WI38 (cell line): ENCODE measurements around the gene POLR3GL.

Experiments
- H3K4me3 ChIP-seq: 2 replicates; pipeline ENCODE4 v1.5.1; 2011; ENCODE audit warnings: low read depth, mild to moderate bottlenecking, control low read depth, low read length
- TF ChIP-seq, protein P1 (sequence below): IDR thresholded peaks from 2 replicates; pipeline ENCODE4 v1.5.1; 2012; ENCODE audit warnings: low read depth, mild to moderate bottlenecking, control low read depth, low read length

Gene POLR3GL

DNA sequence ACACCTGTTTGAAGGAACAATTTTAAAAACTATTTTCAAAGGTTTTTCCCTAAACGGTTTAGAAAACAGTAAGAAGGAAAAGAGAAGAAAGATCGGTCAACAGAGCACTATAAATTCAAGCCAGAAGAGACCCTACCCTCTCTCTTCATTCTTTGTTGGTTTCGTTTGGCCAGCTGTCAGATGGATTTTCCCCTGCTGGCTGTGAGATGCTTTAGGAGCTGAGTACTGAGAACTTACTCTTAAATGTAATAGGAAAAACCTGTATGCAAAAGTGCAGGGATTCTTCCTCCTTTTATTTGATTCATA is 33.2 kb downstream of the POLR3GL start:
- no peak overlapping the region for H3K4me3 ChIP-seq
- TF ChIP-seq, protein P1, sequence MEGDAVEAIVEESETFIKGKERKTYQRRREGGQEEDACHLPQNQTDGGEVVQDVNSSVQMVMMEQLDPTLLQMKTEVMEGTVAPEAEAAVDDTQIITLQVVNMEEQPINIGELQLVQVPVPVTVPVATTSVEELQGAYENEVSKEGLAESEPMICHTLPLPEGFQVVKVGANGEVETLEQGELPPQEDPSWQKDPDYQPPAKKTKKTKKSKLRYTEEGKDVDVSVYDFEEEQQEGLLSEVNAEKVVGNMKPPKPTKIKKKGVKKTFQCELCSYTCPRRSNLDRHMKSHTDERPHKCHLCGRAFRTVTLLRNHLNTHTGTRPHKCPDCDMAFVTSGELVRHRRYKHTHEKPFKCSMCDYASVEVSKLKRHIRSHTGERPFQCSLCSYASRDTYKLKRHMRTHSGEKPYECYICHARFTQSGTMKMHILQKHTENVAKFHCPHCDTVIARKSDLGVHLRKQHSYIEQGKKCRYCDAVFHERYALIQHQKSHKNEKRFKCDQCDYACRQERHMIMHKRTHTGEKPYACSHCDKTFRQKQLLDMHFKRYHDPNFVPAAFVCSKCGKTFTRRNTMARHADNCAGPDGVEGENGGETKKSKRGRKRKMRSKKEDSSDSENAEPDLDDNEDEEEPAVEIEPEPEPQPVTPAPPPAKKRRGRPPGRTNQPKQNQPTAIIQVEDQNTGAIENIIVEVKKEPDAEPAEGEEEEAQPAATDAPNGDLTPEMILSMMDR = no peak

DNA sequence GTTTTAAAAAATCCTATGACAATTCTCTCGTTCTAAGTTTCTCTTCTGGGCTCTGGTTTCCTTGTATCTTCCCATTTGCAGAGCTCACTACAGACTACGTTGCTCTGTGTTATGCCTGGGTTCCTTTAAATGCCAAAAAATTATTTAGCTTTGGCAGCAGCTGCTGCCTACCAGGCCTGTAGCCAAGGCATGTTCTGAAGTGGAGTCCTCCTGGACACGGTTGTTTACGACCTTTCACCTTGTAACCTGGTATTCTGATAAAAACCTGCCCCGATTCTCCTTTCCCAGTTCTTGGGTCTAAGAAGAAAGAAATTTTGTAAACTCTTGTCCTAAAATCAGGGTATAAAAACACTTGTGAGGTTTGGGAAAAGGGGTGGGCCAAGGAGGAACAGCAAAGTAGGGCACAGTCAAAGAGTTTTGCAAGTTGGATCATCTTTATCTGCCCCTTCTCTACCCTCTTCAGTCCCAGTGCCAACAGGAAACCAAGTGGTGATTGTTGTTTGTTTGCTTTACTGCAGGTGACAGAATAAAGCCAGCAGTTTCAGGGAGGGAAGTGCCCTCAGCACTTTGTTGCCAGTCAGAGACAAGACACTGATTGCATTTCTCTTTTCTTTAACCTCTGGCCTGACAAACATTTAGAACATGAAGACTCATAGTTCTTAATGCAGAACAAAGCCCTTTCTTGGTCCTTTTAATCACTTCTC is 35.0 kb downstream of the POLR3GL start:
- no peak overlapping the region for H3K4me3 ChIP-seq
- TF ChIP-seq, protein P1 = no peak

DNA sequence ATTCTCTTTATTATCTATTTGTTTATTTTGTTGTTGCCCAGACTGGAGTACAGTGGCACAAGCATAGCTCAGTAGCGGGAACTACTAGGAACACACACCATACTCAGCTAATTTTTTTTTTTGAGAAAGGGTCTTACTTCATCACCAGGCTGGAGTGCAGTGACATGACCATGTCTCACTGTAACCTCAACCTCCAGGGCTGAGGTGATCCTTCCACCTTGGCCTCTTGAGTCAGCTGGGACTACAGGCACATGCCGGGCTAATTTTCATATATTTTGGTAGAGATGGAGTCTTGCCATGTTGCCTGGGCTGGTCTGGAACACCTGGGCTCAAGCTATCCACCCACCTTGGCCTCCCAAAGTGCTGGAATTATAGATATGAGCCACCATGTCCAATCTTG is 37.2 kb downstream of the POLR3GL start:
- TF ChIP-seq, protein P1 = no peak
- no peak overlapping the region for H3K4me3 ChIP-seq

DNA sequence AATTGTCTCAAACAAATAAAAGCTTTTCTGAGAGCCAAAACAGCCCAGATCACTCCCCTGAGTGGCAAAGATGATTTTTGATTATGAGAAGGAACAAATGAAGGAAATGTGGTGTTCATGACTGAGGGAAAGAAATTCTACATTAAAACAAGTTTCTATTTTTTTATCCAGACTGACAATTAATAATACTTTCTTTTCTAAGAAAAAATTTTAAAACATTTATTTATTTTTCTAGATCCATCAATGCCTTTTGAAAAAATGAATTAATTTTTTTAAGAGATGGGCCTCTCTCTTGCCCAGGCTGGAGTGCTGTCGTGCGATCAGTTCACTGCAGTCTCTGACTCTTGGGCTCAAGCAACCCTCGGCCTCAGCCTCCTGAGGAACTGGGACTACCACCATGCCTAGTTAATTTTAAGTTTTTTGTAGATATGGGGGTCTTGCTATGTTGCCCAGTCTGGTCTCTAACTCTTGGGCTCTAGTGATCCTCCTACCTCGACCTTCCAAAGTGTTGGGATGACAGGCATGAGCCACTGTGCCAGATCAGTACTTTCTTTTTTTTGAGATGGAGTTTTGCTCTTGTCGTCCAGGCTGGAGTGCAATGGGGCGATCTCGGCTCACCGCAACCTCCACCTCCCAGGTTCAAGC is 43.1 kb downstream of the POLR3GL start:
- no peak overlapping the region for H3K4me3 ChIP-seq
- TF ChIP-seq, protein P1 = no peak

DNA sequence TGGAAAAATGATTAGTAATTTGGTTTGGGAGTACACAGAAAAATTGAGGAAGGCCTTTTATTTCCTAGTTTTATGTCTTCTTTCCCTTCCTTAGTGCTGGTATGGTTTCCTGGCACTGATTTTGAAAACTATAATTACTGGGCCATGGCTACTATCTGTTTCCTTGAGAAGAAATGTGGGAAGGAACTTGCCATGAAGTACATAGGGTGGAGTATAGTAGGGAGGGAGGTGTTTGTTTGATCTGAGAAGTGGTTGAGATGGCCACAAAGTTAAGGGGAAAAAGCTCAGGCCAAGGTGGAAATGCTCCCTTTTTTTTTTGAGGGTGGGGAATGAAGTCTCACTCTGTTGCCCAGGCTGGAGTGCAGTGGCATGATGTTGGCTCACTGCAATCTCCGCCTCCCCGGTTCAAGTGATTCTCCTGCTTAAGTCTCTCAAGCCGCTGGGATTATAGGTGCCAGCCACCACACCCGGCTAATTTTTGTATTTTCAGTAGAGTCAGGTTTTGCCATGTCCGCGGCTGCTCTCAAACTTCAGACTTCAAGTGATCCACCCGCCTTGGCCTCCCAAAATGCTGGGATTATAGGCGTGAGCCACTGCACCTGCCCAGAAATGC is 45.7 kb downstream of the POLR3GL start:
- TF ChIP-seq, protein P1 = no peak
- H3K4me3 ChIP-seq = no peak overlapping the region

DNA sequence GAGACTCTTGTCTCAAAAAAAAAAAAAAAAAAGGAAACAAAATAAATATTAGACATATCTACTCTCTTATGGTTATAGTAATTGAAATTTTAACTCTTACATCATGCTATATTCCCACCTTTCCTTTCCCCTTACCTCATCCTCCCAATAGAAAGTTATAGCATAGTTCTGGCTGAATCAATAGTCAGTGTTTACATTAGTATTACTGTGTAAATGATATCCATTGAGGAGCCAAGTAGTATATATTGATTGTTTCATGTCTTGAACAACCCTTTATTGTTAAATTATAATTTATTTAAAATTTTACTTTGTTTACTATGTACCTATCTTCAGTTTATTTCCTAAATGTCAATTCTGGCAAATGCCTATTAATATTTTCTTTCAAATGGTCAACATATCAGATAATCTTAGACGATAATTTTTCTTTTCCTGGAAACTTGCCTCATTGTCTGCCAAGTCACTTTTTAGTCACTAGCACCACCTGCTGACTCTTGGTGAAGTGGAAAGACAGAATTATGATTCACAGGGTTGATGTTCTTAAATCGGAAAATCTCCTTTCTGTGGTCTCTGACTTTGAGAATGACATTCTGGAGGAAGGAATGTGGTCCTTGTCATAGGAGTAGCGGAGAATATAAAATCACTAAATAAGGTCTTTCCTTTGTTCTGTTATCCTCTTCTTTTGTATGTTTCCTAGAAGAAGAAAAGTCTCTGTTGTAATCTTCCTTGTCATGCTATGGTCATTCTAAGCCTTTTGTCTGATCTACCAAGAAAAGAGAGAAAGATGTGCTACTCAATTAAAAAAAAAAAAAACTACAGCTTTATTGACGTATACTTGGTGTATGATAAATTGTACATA is 48.4 kb downstream of the POLR3GL start:
- no peak overlapping the region for H3K4me3 ChIP-seq
- TF ChIP-seq, protein P1 = peak; percentile 58
